Measurements from ENCODE around the gene CCDC107. TPM values are rescaled to one million over a fixed set of nuclear protein-coding genes. Genes with fewer than 3 reads are reported as not detected.

The CCDC107 gene
- total RNA-seq, 1 experiment from 2014 or later, result 34.9 TPM

GRCh38 chr9:35690294-35690613, 32.2 kb downstream of the CCDC107 start:
- Histone ChIP-seq H3K27me3 (ENCODE audit: low read length) (no peaks in the 10 kb centered on the region), H3K4me1 (ENCODE audit: insufficient read depth, low read length) (peaks cover 32% of the 10 kb centered on the region), H4K20me1 (ENCODE audit: low read length) (no peaks in the 10 kb centered on the region), H3K9me2 (replicated peaks; ENCODE audit: low read length) (no peaks in the 10 kb centered on the region), H3K27ac (ENCODE audit: low read length) (peak overlapping the region; percentile 56), H3K79me2 (ENCODE audit: low read length) (no peaks in the 10 kb centered on the region), H3K9me3 (ENCODE audit: low read length) (no peaks in the 10 kb centered on the region), H2AFZ (ENCODE audit: low read length) (no peak overlapping the region; the same call in 1 of the 2 replicates), H3F3A (ENCODE audit: low read length, unreplicated experiment) (no peaks in the 10 kb centered on the region), H3K9ac (ENCODE audit: low read length) (peak overlapping the region; percentile 85), H3K36me3 (ENCODE audit: low read depth, low read length) (no peaks in the 10 kb centered on the region), H3K4me2 (ENCODE audit: low read length) (peak overlapping the region; percentile 88), H3K4me3 (ENCODE audit: low read length) (peak overlapping the region; percentile 83)
- no peak for ATAC-seq
- no TSS peak for BruUV-seq (replicated peaks)
- no peak for DNase-seq
- intact Hi-C loops (cut with micrococcal nuclease), result no loop called here
- ChIA-PET POLR2A (ENCODE audit: unreplicated experiment) (interaction anchor here (0.6 kb wide), 1 partner anchor 51 kb away, joined by 3 read pairs; no protein-coding TSS in a partner anchor), CTCF (no interaction called here)
- TF ChIP-seq EZH2 (IDR thresholded peaks at IDR 0.05; ENCODE audit: low read length, unreplicated experiment) (no peak), CTCF (conservative IDR thresholded peaks at IDR 0.05; ENCODE audit: low read depth, low read length) (no peak)

GRCh38 chr9:35690614-35691333, 32.7 kb downstream of the CCDC107 start:
- peak overlapping the region; percentile 88 for H3K4me2 ChIP-seq (ENCODE audit: low read length)

More at GRCh38 chr9:35690614-35691333, 32.7 kb downstream of the CCDC107 start:
- H3K4me3 ChIP-seq (ENCODE audit: low read length), result peak overlapping the region; percentile 83
- H3K79me2 ChIP-seq (ENCODE audit: low read length), result no peaks in the 10 kb centered on the region
- peak overlapping the region; percentile 56 for H3K27ac ChIP-seq (ENCODE audit: low read length)
- intact Hi-C loops (cut with micrococcal nuclease), result no loop called here
- H2AFZ ChIP-seq (ENCODE audit: low read length), result peak overlapping the region; percentile 94
- H3K4me1 ChIP-seq (ENCODE audit: insufficient read depth, low read length), result peaks cover 35% of the 10 kb centered on the region
- no peaks in the 10 kb centered on the region for H3K27me3 ChIP-seq (ENCODE audit: low read length)
- no peaks in the 10 kb centered on the region for H3K9me2 ChIP-seq (replicated peaks; ENCODE audit: low read length)
- H4K20me1 ChIP-seq (ENCODE audit: low read length), result no peaks in the 10 kb centered on the region
- peak; percentile 20 for DNase-seq
- TF ChIP-seq EZH2 (IDR thresholded peaks at IDR 0.05; ENCODE audit: low read length, unreplicated experiment) (no peak), CTCF (conservative IDR thresholded peaks at IDR 0.05; ENCODE audit: low read depth, low read length) (no peak), EZH2phosphoT487 (IDR thresholded peaks at IDR 0.05; ENCODE audit: borderline replicate concordance, low read length) (no peak)
- H3K9ac ChIP-seq (ENCODE audit: low read length), result peak overlapping the region; percentile 85
- no peaks in the 10 kb centered on the region for H3F3A ChIP-seq (ENCODE audit: low read length, unreplicated experiment)
- ChIA-PET POLR2A (ENCODE audit: unreplicated experiment) (interaction anchor here (0.6 kb wide), 1 partner anchor 51 kb away, joined by 3 read pairs; no protein-coding TSS in a partner anchor), CTCF (no interaction called here)
- no peaks in the 10 kb centered on the region for H3K9me3 ChIP-seq (ENCODE audit: low read length)
- peak; percentile 48 for ATAC-seq
- no TSS peak for BruUV-seq (replicated peaks)
- no peaks in the 10 kb centered on the region for H3K36me3 ChIP-seq (ENCODE audit: low read depth, low read length)

All from PC-3 (cell line).